ENCODE data around the gene CASZ1.

- TF ChIP-seq, protein P1, sequence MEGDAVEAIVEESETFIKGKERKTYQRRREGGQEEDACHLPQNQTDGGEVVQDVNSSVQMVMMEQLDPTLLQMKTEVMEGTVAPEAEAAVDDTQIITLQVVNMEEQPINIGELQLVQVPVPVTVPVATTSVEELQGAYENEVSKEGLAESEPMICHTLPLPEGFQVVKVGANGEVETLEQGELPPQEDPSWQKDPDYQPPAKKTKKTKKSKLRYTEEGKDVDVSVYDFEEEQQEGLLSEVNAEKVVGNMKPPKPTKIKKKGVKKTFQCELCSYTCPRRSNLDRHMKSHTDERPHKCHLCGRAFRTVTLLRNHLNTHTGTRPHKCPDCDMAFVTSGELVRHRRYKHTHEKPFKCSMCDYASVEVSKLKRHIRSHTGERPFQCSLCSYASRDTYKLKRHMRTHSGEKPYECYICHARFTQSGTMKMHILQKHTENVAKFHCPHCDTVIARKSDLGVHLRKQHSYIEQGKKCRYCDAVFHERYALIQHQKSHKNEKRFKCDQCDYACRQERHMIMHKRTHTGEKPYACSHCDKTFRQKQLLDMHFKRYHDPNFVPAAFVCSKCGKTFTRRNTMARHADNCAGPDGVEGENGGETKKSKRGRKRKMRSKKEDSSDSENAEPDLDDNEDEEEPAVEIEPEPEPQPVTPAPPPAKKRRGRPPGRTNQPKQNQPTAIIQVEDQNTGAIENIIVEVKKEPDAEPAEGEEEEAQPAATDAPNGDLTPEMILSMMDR (IDR thresholded peaks at IDR 0.05), result no peak
- no peak for TF ChIP-seq EP300 (IDR thresholded peaks at IDR 0.05)
These were observed 97.5 kb downstream of the CASZ1 start for GRCh38 chr1:10698726-10699469.
